ENCODE measurements around the gene P3R3URF.

Gene P3R3URF

DNA sequence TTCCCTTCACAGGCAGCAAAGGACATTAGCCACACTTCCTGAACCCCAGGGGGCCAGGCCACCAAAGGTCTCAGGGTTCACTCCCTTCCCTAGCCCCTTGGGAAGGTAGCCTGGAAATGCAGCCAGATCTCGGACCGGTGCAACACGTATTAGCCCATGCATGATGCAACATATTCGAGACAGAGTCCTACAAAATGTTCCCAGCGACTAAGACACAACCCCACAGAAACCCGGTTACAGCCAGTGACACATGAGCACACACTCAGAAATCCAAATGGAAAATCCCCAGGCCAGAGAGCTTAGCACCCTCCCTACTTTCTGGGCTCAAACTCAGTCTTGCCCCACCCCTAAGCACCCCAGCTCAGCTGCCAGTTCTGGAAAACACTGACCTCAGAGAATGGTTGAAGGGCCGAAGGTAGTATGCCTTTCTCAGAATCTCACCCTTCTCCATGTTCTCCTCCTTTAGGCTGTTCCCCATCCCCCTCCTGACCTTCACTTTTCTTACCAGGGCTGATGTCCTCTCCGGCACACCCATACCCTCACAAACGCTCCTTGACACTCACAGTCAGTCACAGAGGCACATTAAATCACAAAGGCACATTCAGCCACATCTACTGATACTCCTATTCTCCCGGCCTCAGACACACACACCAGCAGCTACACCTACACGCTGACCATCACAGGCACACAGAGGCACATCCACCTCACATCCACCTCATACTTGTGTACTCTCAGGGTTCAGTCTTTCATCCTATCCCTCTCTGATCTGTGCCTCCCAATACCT is 1.6 kb downstream of the P3R3URF start, which contains the start of gene TSPAN1:
TSS of gene TSPAN1 (plus strand) at position 640 of the 784 bp plus-strand sequence. CDS start 6,021 bp downstream, outside the sequence.
- no peak within 1 kb of the TSS for H3K23ac ChIP-seq (ENCODE audit: low read length)
- no CpG with 5 or more reads among the region's 11 CpGs for WGBS (ENCODE audit: extremely low coverage, insufficient coverage, insufficient read length)
- H3K14ac ChIP-seq (ENCODE audit: low read length), result no peak within 1 kb of the TSS
- H3K79me2 ChIP-seq (ENCODE audit: control insufficient read depth, insufficient read depth, low read length, poor library complexity), result peaks cover 4% of the 10 kb centered on the region
- no peak within 1 kb of the TSS for H2AFZ ChIP-seq (ENCODE audit: insufficient read depth, low read length, poor library complexity)
- H2BK12ac ChIP-seq (ENCODE audit: low read length), result no peak within 1 kb of the TSS
- no peak within 1 kb of the TSS for H3K4ac ChIP-seq (ENCODE audit: low read depth, low read length)
- H3K36me3 ChIP-seq (ENCODE audit: control insufficient read depth in 1 of 2, insufficient read depth in 2 of 2, low read length in 2 of 2), result no peaks in the 10 kb centered on the region
- H3K9me3 ChIP-seq (ENCODE audit: insufficient read depth, low read depth, low read length), result no peaks in the 10 kb centered on the region
- no peak within 1 kb of the TSS for H3K27ac ChIP-seq (ENCODE audit: low read depth, low read length)
- no peak for DNase-seq
- H3K18ac ChIP-seq (ENCODE audit: low read length), result no peak within 1 kb of the TSS
- H3K4me3 ChIP-seq (ENCODE audit: low read depth, low read length), result no peak within 1 kb of the TSS
- peaks cover 24 to 25% of the 10 kb centered on the region in 2 experiments for H3K4me1 ChIP-seq (ENCODE audit: control insufficient read depth in 1 of 2, insufficient read depth in 2 of 2, low read length in 2 of 2)
- no peaks in the 10 kb centered on the region for H3K27me3 ChIP-seq (ENCODE audit: insufficient read depth, low read length)
- H4K12ac ChIP-seq (ENCODE audit: low read depth, low read length), result no peak within 1 kb of the TSS
- H4K91ac ChIP-seq (ENCODE audit: low read depth, low read length), result no peak within 1 kb of the TSS
- no peak within 1 kb of the TSS for H4K8ac ChIP-seq (ENCODE audit: low read depth, low read length)
- no peak within 1 kb of the TSS for H2AK5ac ChIP-seq (ENCODE audit: low read length)
- no peak within 1 kb of the TSS for H3K9ac ChIP-seq (ENCODE audit: low read length)
- H2BK120ac ChIP-seq (ENCODE audit: insufficient read depth, low read length, poor library complexity), result no peak within 1 kb of the TSS
- H2BK5ac ChIP-seq (ENCODE audit: low read depth, low read length, poor library complexity), result no peak within 1 kb of the TSS
- no peak within 1 kb of the TSS for H3K4me2 ChIP-seq (ENCODE audit: low read length)
- peaks cover 8% of the 10 kb centered on the region for H3K79me1 ChIP-seq (ENCODE audit: low read length)

DNA sequence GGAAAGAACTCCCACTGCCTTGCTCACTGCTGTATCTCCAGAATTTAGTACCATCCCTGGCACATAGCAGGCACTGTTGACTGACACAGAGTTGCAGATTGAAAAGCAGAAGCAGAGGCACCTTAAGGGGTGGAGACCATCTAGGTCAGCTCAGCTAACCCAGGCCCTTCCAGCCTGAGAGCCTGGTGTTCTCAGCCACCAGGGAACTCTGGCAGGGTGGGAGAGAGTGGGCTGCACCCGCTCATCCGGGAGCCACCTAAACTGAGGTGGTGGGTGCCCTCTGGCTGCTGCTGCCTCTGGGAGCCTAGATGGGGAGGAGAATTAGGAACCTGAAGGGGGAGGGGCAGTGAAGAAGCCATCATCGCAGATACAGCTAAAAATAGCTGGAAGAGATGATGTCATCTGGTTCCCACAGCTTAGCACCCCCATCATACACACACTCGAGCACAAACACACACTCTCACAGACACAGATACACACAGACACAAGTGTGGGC is 2.9 kb downstream of the P3R3URF start:
- H2AK5ac ChIP-seq (ENCODE audit: low read length), result no peak overlapping the region
- H3K27ac ChIP-seq (ENCODE audit: low read depth, low read length), result no peak overlapping the region

DNA sequence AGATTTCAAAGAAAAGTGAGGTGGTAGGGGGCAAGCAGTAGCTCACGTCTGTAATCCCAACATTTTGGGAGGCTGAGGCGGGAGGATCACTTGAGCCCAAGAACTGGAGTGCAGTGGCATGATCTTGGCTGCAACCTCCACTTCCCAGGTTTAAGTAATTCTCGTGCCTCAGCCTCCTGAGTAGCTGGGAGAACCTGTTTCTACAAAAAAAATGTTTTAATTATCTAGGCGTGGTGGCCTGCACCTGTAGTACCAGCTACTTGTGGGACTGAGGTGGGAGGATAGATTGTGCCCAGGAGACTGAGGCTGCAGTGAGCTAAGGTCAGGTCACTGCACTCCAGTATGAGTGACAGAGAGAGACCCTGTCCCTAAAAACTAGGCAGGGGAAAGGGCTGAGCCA is 4.0 kb downstream of the P3R3URF start:
- H4K8ac ChIP-seq (ENCODE audit: low read depth, low read length), result no peak overlapping the region
- H3K4me1 ChIP-seq (ENCODE audit: control insufficient read depth in 1 of 2, insufficient read depth in 2 of 2, low read length in 2 of 2), result peaks cover 23 to 24% of the 10 kb centered on the region in 2 experiments
- H3K27me3 ChIP-seq (ENCODE audit: insufficient read depth, low read length), result no peaks in the 10 kb centered on the region
- no peak overlapping the region for H2BK12ac ChIP-seq (ENCODE audit: low read length)
- no peak overlapping the region for H3K4me3 ChIP-seq (ENCODE audit: low read depth, low read length)
- H4K12ac ChIP-seq (ENCODE audit: low read depth, low read length), result no peak overlapping the region
- H3K18ac ChIP-seq (ENCODE audit: low read length), result no peak overlapping the region
- no peak overlapping the region for H2AK5ac ChIP-seq (ENCODE audit: low read length)
- H3K79me2 ChIP-seq (ENCODE audit: control insufficient read depth, insufficient read depth, low read length, poor library complexity), result peaks cover 4% of the 10 kb centered on the region
- no peak overlapping the region for H3K14ac ChIP-seq (ENCODE audit: low read length)
- no CpG with 5 or more reads among the region's 4 CpGs for WGBS (ENCODE audit: extremely low coverage, insufficient coverage, insufficient read length)
- H2BK120ac ChIP-seq (ENCODE audit: insufficient read depth, low read length, poor library complexity), result no peak overlapping the region
- H3K79me1 ChIP-seq (ENCODE audit: low read length), result peaks cover 8% of the 10 kb centered on the region
- H3K36me3 ChIP-seq (ENCODE audit: control insufficient read depth in 1 of 2, insufficient read depth in 2 of 2, low read length in 2 of 2), result no peaks in the 10 kb centered on the region
- peak overlapping the region; percentile 14 for H3K4me2 ChIP-seq (ENCODE audit: low read length)
- no peak overlapping the region for H3K4ac ChIP-seq (ENCODE audit: low read depth, low read length)
- H3K9me3 ChIP-seq (ENCODE audit: insufficient read depth, low read depth, low read length), result no peaks in the 10 kb centered on the region
- H3K23ac ChIP-seq (ENCODE audit: low read length), result no peak overlapping the region
- H3K9ac ChIP-seq (ENCODE audit: low read length), result no peak overlapping the region
- no peak overlapping the region for H2BK5ac ChIP-seq (ENCODE audit: low read depth, low read length, poor library complexity)
- no peak overlapping the region for H2AFZ ChIP-seq (ENCODE audit: insufficient read depth, low read length, poor library complexity)
- DNase-seq, result peak; percentile 69 to 89
- H3K27ac ChIP-seq (ENCODE audit: low read depth, low read length), result no peak overlapping the region
- peak overlapping the region; percentile 9 for H4K91ac ChIP-seq (ENCODE audit: low read depth, low read length)

More for the DNA sequence above, 2.9 kb downstream of the P3R3URF start:
- peaks cover 4% of the 10 kb centered on the region for H3K79me2 ChIP-seq (ENCODE audit: control insufficient read depth, insufficient read depth, low read length, poor library complexity)
- no peaks in the 10 kb centered on the region for H3K36me3 ChIP-seq (ENCODE audit: control insufficient read depth in 1 of 2, insufficient read depth in 2 of 2, low read length in 2 of 2)
- no peak overlapping the region for H3K14ac ChIP-seq (ENCODE audit: low read length)
- no CpG with 5 or more reads among the region's 4 CpGs for WGBS (ENCODE audit: extremely low coverage, insufficient coverage, insufficient read length)
- DNase-seq, result no peak
- H3K18ac ChIP-seq (ENCODE audit: low read length), result no peak overlapping the region
- no peak overlapping the region for H3K4me2 ChIP-seq (ENCODE audit: low read length)
- H3K9ac ChIP-seq (ENCODE audit: low read length), result no peak overlapping the region
- no peak overlapping the region for H3K4me3 ChIP-seq (ENCODE audit: low read depth, low read length)
- no peaks in the 10 kb centered on the region for H3K27me3 ChIP-seq (ENCODE audit: insufficient read depth, low read length)
- H3K79me1 ChIP-seq (ENCODE audit: low read length), result peaks cover 8% of the 10 kb centered on the region
- H3K4me1 ChIP-seq (ENCODE audit: control insufficient read depth in 1 of 2, insufficient read depth in 2 of 2, low read length in 2 of 2), result peaks cover 24 to 25% of the 10 kb centered on the region in 2 experiments
- no peak overlapping the region for H4K8ac ChIP-seq (ENCODE audit: low read depth, low read length)
- no peak overlapping the region for H4K12ac ChIP-seq (ENCODE audit: low read depth, low read length)
- H3K23ac ChIP-seq (ENCODE audit: low read length), result no peak overlapping the region
- H2AFZ ChIP-seq (ENCODE audit: insufficient read depth, low read length, poor library complexity), result no peak overlapping the region
- H2BK12ac ChIP-seq (ENCODE audit: low read length), result no peak overlapping the region
- no peak overlapping the region for H3K4ac ChIP-seq (ENCODE audit: low read depth, low read length)
- H2BK120ac ChIP-seq (ENCODE audit: insufficient read depth, low read length, poor library complexity), result no peak overlapping the region
- no peak overlapping the region for H4K91ac ChIP-seq (ENCODE audit: low read depth, low read length)
- no peak overlapping the region for H2BK5ac ChIP-seq (ENCODE audit: low read depth, low read length, poor library complexity)
- H3K9me3 ChIP-seq (ENCODE audit: insufficient read depth, low read depth, low read length), result no peaks in the 10 kb centered on the region

DNA sequence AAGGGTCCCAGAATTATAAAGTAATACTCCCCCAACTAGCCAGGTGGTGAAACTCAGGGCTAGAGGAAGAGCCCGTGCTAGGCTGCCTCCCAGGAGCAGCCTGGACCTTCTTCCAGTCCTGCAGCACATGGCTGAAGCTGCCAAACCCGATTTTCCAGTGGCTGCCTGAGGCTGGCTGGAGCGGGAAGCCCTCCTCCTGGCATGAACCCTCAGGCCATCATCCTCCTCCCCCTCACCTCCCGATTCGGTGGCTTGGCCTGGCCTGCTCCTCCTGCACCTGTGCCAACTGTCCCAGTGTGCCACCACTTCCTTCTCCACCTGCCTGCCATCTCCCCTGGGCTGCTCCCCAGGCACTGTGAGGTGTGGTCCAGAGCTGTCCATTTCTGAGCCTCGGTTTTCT is 4.4 kb downstream of the P3R3URF start:
- Histone ChIP-seq H2AFZ (ENCODE audit: insufficient read depth, low read length, poor library complexity) (peak overlapping the region; percentile 25), H3K4me1 (ENCODE audit: control insufficient read depth in 1 of 2, insufficient read depth in 2 of 2, low read length in 2 of 2) (peaks cover 23 to 26% of the 10 kb centered on the region in 2 experiments), H2BK5ac (ENCODE audit: low read depth, low read length, poor library complexity) (no peak overlapping the region), H3K79me1 (ENCODE audit: low read length) (peaks cover 8% of the 10 kb centered on the region), H2BK12ac (ENCODE audit: low read length) (peak overlapping the region; percentile 92), H3K4me2 (ENCODE audit: low read length) (peak overlapping the region; percentile 14), H2BK120ac (ENCODE audit: insufficient read depth, low read length, poor library complexity) (peak overlapping the region; percentile 44), H3K14ac (ENCODE audit: low read length) (no peak overlapping the region), H4K12ac (ENCODE audit: low read depth, low read length) (no peak overlapping the region), H3K27ac (ENCODE audit: low read depth, low read length) (peak overlapping the region; percentile 22), H2AK5ac (ENCODE audit: low read length) (no peak overlapping the region), H3K9me3 (ENCODE audit: insufficient read depth, low read depth, low read length) (no peaks in the 10 kb centered on the region), H3K9ac (ENCODE audit: low read length) (no peak overlapping the region), H3K79me2 (ENCODE audit: control insufficient read depth, insufficient read depth, low read length, poor library complexity) (peaks cover 4% of the 10 kb centered on the region), H4K91ac (ENCODE audit: low read depth, low read length) (peak overlapping the region; percentile 89), H3K4ac (ENCODE audit: low read depth, low read length) (no peak overlapping the region), H3K36me3 (ENCODE audit: control insufficient read depth in 1 of 2, insufficient read depth in 2 of 2, low read length in 2 of 2) (no peaks in the 10 kb centered on the region), H3K27me3 (ENCODE audit: insufficient read depth, low read length) (no peaks in the 10 kb centered on the region), H3K23ac (ENCODE audit: low read length) (no peak overlapping the region), H4K8ac (ENCODE audit: low read depth, low read length) (peak overlapping the region; percentile 33), H3K4me3 (ENCODE audit: low read depth, low read length) (no peak overlapping the region), H3K18ac (ENCODE audit: low read length) (no peak overlapping the region)
- peak; percentile 93 to 96 for DNase-seq
- no CpG with 5 or more reads among the region's 6 CpGs for WGBS (ENCODE audit: extremely low coverage, insufficient coverage, insufficient read length)
